PC-3 (cell line): Measurements from ENCODE around the gene PPP2R5E. TPM values are rescaled to one million over a fixed set of nuclear protein-coding genes. Genes with fewer than 3 reads are reported as not detected.

Source experiments
- ATAC-seq: fragments of 200-7000 bp; cut with Tn5 transposase; 2 replicates; pipeline ENCODE4 v1.9.1; 2020; ENCODE audit warnings: mild to moderate bottlenecking, moderate library complexity
- BruUV-seq: library from RNA; stranded (reverse); fragments of 400-500 nt; replicated peaks from 2 replicates; lab custom pipeline; 2021; lab: Mats Ljungman, UMichigan
- CTCF ChIA-PET: fragments of 300-600 bp; sonication (Branson Sonifier 250); formaldehyde crosslinking; loops from one replicate; lab custom pipeline; 2022; ENCODE audit warnings: antibody characterized with exemption; lab: Charles Lee
- POLR2A ChIA-PET: fragments of 300-600 bp; sonication (Branson Sonifier 250); formaldehyde crosslinking; loops from one replicate; lab custom pipeline; 2022; ENCODE audit warnings: antibody characterized with exemption; ENCODE audit not compliant: unreplicated experiment; lab: Charles Lee
- DNase-seq: peaks from one replicate; pipeline ENCODE4 v3.0.0-alpha.2; 2015
- H2AFZ ChIP-seq: fragments of 300-600 bp; sonication (generic); 2 replicates; pipeline ENCODE4 v1.6.0; 2016; ENCODE audit warnings: antibody characterized with exemption, low read length
- H3F3A ChIP-seq: fragments of 300-600 bp; sonication (generic); one replicate; pipeline ENCODE4 v1.6.0; 2017; ENCODE audit warnings: antibody characterized with exemption, low read length, control low read depth, mild to moderate bottlenecking; ENCODE audit not compliant: unreplicated experiment
- H3K27ac ChIP-seq: fragments of 300-600 bp; sonication (generic); 2 replicates; pipeline ENCODE4 v1.5.1; 2016; ENCODE audit warnings: mild to moderate bottlenecking, low read length
- H3K27me3 ChIP-seq: fragments of 300-600 bp; sonication (generic); 2 replicates; pipeline ENCODE4 v1.6.1; 2016; ENCODE audit warnings: low read length, mixed read lengths
- H3K36me3 ChIP-seq: fragments of 300-600 bp; sonication (generic); 2 replicates; pipeline ENCODE4 v1.6.1; 2016; ENCODE audit warnings: low read depth, mixed run types, low read length, mixed read lengths
- H3K4me1 ChIP-seq: fragments of 300-600 bp; sonication (generic); 2 replicates; pipeline ENCODE4 v1.5.1; 2016; ENCODE audit warnings: low read length; ENCODE audit not compliant: insufficient read depth
- H3K4me2 ChIP-seq: fragments of 300-600 bp; sonication (generic); 2 replicates; pipeline ENCODE4 v1.6.0; 2016; ENCODE audit warnings: low read length
- H3K4me3 ChIP-seq: fragments of 300-600 bp; sonication (generic); 2 replicates; pipeline ENCODE4 v1.5.1; 2016; ENCODE audit warnings: mild to moderate bottlenecking, low read length, mixed read lengths
- H3K79me2 ChIP-seq: fragments of 300-600 bp; sonication (generic); 2 replicates; pipeline ENCODE4 v1.6.1; 2017; ENCODE audit warnings: low read length, mixed read lengths
- H3K9ac ChIP-seq: fragments of 300-600 bp; sonication (generic); 2 replicates; pipeline ENCODE4 v1.6.0; 2016; ENCODE audit warnings: mild to moderate bottlenecking, low read length
- H3K9me2 ChIP-seq: fragments of 300-600 bp; sonication (generic); replicated peaks from 2 replicates; pipeline ENCODE4 v1.6.1; 2016; ENCODE audit warnings: mixed run types, low read length, mixed read lengths
- H3K9me3 ChIP-seq: fragments of 300-600 bp; sonication (generic); 2 replicates; pipeline ENCODE4 v1.6.1; 2016; ENCODE audit warnings: low read length, mixed read lengths
- H4K20me1 ChIP-seq: fragments of 300-600 bp; sonication (generic); 2 replicates; pipeline ENCODE4 v1.6.1; 2016; ENCODE audit warnings: low read length, mixed read lengths
- EZH2 ChIP-seq: fragments of 300-600 bp; sonication (generic); IDR thresholded peaks from one replicate; pipeline ENCODE4 v1.6.1; 2017; ENCODE audit warnings: antibody characterized with exemption, mild to moderate bottlenecking, low read length; ENCODE audit not compliant: unreplicated experiment
- EZH2phosphoT487 ChIP-seq: fragments of 300-600 bp; sonication (generic); IDR thresholded peaks from 2 replicates; pipeline ENCODE4 v1.6.1; 2018; ENCODE audit warnings: mild to moderate bottlenecking, antibody characterized with exemption, low read length, borderline replicate concordance
- intact Hi-C: fragments of 100-400 bp; cut with micrococcal nuclease; formaldehyde crosslinking; loops from 2 replicates; pipeline ENCODE4 v1.9.0; 2023
- total RNA-seq: library from RNA; depleted of rRNA; stranded (reverse); fragments of >200 nt; gene quantifications from 2 replicates; pipeline ENCODE4 v1.2.3, GENCODE V29; 2014
- TF ChIP-seq, protein P1 (sequence below): fragments of 300-600 bp; sonication (generic); conservative IDR thresholded peaks from 2 replicates; pipeline ENCODE4 v1.5.1; 2017; ENCODE audit warnings: antibody characterized with exemption, low read depth, mild to moderate bottlenecking, low read length

Gene PPP2R5E
- total RNA-seq, 1 experiment from 2014 or later, result 17.2 TPM

DNA sequence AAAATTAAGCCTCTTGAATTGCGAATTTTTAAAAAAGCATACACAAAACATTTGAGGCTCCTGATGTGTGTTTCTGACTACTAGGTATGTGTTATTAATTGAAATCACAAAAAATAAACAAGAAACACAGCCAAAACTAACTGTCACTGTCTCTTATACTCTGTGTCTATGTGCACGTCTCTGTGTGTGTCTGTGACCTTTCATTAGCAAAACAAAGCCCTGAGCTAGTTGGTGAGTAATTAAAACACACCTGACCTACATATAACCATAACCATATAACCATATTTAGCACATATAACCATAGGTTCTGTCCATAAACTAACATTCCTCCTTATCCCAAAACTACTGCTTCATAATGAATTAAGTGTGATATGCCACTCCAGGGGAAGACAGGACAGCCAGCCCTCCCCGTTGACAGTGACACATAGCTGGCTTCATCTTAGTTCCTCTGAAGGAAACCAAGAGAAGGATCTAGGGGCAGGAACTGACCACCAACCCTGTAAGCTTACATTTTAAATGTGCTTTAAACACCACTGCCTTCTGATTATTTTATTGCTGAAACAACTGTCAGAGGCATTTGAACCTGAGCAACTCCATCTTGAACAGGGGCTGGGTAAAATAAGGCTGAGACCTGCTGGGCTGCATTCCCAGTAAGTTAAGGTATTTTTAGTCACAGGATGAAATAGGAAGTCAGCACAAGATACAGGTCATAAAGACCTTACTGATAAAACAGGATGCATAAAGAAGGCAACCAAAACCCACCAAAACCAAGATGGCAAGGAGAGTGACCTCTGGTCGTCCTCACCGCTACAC, 106.7 kb downstream of the PPP2R5E start:
- ATAC-seq (no peak), DNase-seq (no peak)
- H3K27ac ChIP-seq, result 0 out of 2 replicates have a peak overlapping the region, but pooled peaks have one; percentile 1
- peaks cover 40% of the 10 kb centered on the region for H3K4me1 ChIP-seq
- peaks cover 70% of the 10 kb centered on the region for H3K79me2 ChIP-seq
- intact Hi-C loops, result loop anchor here (5.0 kb wide), 2 partner anchors 34 to 206 kb away; partner anchors contain the start of gene WDR89
- no peaks in the 10 kb centered on the region for H3K9me3 ChIP-seq
- H3K27me3 ChIP-seq, result no peaks in the 10 kb centered on the region
- peaks cover 25% of the 10 kb centered on the region for H4K20me1 ChIP-seq
- no peaks in the 10 kb centered on the region for H3F3A ChIP-seq
- BruUV-seq, result no TSS peak
- no peak overlapping the region for H2AFZ ChIP-seq
- no peaks in the 10 kb centered on the region for H3K9me2 ChIP-seq
- no peak overlapping the region for H3K4me3 ChIP-seq
- CTCF ChIA-PET, result no interaction called here
- no peak overlapping the region for H3K4me2 ChIP-seq
- POLR2A ChIA-PET, result no interaction called here
- H3K36me3 ChIP-seq, result no peaks in the 10 kb centered on the region
- TF ChIP-seq, protein P1, sequence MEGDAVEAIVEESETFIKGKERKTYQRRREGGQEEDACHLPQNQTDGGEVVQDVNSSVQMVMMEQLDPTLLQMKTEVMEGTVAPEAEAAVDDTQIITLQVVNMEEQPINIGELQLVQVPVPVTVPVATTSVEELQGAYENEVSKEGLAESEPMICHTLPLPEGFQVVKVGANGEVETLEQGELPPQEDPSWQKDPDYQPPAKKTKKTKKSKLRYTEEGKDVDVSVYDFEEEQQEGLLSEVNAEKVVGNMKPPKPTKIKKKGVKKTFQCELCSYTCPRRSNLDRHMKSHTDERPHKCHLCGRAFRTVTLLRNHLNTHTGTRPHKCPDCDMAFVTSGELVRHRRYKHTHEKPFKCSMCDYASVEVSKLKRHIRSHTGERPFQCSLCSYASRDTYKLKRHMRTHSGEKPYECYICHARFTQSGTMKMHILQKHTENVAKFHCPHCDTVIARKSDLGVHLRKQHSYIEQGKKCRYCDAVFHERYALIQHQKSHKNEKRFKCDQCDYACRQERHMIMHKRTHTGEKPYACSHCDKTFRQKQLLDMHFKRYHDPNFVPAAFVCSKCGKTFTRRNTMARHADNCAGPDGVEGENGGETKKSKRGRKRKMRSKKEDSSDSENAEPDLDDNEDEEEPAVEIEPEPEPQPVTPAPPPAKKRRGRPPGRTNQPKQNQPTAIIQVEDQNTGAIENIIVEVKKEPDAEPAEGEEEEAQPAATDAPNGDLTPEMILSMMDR, result no peak
- TF ChIP-seq EZH2phosphoT487, result no peak
- no peak for TF ChIP-seq EZH2
- H3K9ac ChIP-seq, result no peak overlapping the region

DNA sequence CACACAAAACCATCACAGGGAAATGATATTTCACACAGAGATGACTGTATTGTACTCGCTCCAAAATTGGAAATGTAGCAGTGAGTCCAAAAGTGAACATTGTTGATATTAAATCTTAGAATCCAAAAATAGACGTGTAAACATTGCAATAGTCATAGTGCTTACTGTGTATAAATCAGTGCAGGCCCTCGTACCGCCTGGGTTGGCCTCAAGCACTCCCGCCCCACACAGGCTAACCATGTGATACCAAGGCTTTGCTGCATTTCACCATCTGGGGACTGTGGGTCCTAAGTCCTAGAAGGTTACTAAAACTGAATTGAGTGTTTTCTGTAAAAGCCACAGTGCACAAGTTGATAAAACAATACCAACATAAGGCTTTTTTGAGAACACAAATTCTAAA, 107.3 kb downstream of the PPP2R5E start:
- no peak overlapping the region for H2AFZ ChIP-seq
- H3F3A ChIP-seq, result no peaks in the 10 kb centered on the region
- no peaks in the 10 kb centered on the region for H3K36me3 ChIP-seq
- H3K9me2 ChIP-seq, result no peaks in the 10 kb centered on the region
- no peaks in the 10 kb centered on the region for H3K9me3 ChIP-seq
- no peak overlapping the region for H3K4me3 ChIP-seq
- H4K20me1 ChIP-seq, result peaks cover 25% of the 10 kb centered on the region
- no peaks in the 10 kb centered on the region for H3K27me3 ChIP-seq
- intact Hi-C loops, result loop anchor here (5.0 kb wide), 2 partner anchors 34 to 206 kb away; partner anchors contain the start of gene WDR89
- H3K4me2 ChIP-seq, result no peak overlapping the region
- peak; percentile 18 for DNase-seq
- ATAC-seq, result peak; percentile 32
- POLR2A ChIA-PET, result no interaction called here
- H3K79me2 ChIP-seq, result peaks cover 69% of the 10 kb centered on the region
- H3K4me1 ChIP-seq, result peaks cover 40% of the 10 kb centered on the region
- CTCF ChIA-PET, result no interaction called here
- 0 out of 2 replicates have a peak overlapping the region, but pooled peaks have one; percentile 1 for H3K27ac ChIP-seq
- BruUV-seq, result no TSS peak
- no peak overlapping the region for H3K9ac ChIP-seq
- no peak for TF ChIP-seq EZH2
- TF ChIP-seq, protein P1, result no peak
- TF ChIP-seq EZH2phosphoT487, result no peak

DNA sequence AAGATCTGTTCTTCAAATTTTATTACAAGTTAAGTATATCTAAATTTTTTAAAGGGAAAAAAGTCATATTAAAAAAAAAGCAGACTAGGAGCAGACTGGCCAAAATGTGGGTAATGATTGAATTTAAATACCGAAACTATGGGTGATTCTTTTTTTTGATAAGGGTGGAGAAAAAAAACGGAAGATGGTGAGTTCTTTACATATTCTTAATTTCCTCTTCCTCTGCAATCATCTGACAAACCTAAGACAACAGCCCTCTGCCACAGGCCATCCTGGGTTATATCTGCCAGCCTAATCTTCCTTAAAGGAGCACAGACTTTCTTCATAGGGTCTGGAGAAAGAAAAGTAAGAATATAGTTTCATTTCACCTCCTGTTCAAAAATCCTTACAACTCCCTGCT, 108.0 kb downstream of the PPP2R5E start:
- POLR2A ChIA-PET, result no interaction called here
- Histone ChIP-seq H3K9ac (no peak overlapping the region), H3K27ac (no peak overlapping the region), H2AFZ (no peak overlapping the region), H3K9me3 (no peaks in the 10 kb centered on the region), H3K4me3 (no peak overlapping the region), H4K20me1 (peaks cover 25% of the 10 kb centered on the region), H3K79me2 (peaks cover 69% of the 10 kb centered on the region), H3K9me2 (no peaks in the 10 kb centered on the region), H3K27me3 (no peaks in the 10 kb centered on the region), H3F3A (no peaks in the 10 kb centered on the region), H3K4me1 (peaks cover 40% of the 10 kb centered on the region), H3K36me3 (no peaks in the 10 kb centered on the region), H3K4me2 (no peak overlapping the region)
- BruUV-seq, result no TSS peak
- intact Hi-C loops, result loop anchor here (5.0 kb wide), 2 partner anchors 33 to 207 kb away; partner anchors contain the start of gene WDR89
- CTCF ChIA-PET, result no interaction called here
- no peak for DNase-seq
- TF ChIP-seq EZH2, result no peak
- TF ChIP-seq EZH2phosphoT487, result no peak
- TF ChIP-seq, protein P1, result no peak
- ATAC-seq, result no peak
